Caco-2 (cell line): ENCODE measurements around the gene SH3TC2. TPM values are rescaled to one million over a fixed set of nuclear protein-coding genes. Genes with fewer than 3 reads are reported as not detected.
A peak's percentile ranks its signal among the peaks of the same experiment; 100 is the strongest.

Source experiments
- BruUV-seq: library from RNA; stranded (reverse); fragments of 400-500 nt; replicated peaks from 2 replicates; lab custom pipeline; 2021; lab: Mats Ljungman, UMichigan
- CTCF ChIA-PET: fragments of 300-600 bp; sonication (Branson Sonifier 250); formaldehyde crosslinking; loops from one replicate; lab custom pipeline; 2022; ENCODE audit warnings: antibody characterized with exemption; lab: Charles Lee
- POLR2A ChIA-PET: fragments of 300-600 bp; sonication (Branson Sonifier 250); formaldehyde crosslinking; loops from one replicate; lab custom pipeline; 2022; ENCODE audit warnings: antibody characterized with exemption; lab: Charles Lee
- DNase-seq, 2 experiments: peaks; one replicate each; pipeline versions ENCODE4 v3.0.0 to v3.0.0-alpha.2; 2020 to 2022
- H3K27me3 ChIP-seq: replicated peaks from 2 replicates; pipeline ENCODE4 v1.6.0; 2011; ENCODE audit warnings: low read length; ENCODE audit not compliant: control insufficient read depth, insufficient read depth
- H3K36me3 ChIP-seq: 2 replicates; pipeline ENCODE4 v1.5.1; 2011; ENCODE audit warnings: low read length; ENCODE audit not compliant: control insufficient read depth, insufficient read depth
- H3K4me1 ChIP-seq: fragments of 250-450 bp; sonication (Bioruptor Pico); 2 replicates; pipeline ENCODE4 v1.5.1; 2020; ENCODE audit warnings: mild to moderate bottlenecking
- H3K4me3 ChIP-seq: 2 replicates; pipeline ENCODE4 v1.5.1; 2011; ENCODE audit warnings: low read depth, mild to moderate bottlenecking, control low read depth, low read length
- H3K9me3 ChIP-seq: fragments of 250-450 bp; sonication (Bioruptor Pico); 2 replicates; pipeline ENCODE4 v1.5.1; 2020; ENCODE audit warnings: mild to moderate bottlenecking, moderate library complexity
- H3K27ac Mint-ChIP-seq: one replicate; pipeline ENCODE4 v1.8.0; 2022; ENCODE audit warnings: mixed read lengths; ENCODE audit not compliant: unreplicated experiment
- H3K27me3 Mint-ChIP-seq: one replicate; pipeline ENCODE4 v1.8.0; 2022; ENCODE audit warnings: mixed read lengths; ENCODE audit not compliant: insufficient read depth, unreplicated experiment
- H3K36me3 Mint-ChIP-seq: one replicate; pipeline ENCODE4 v1.8.0; 2022; ENCODE audit warnings: mild to moderate bottlenecking, mixed read lengths; ENCODE audit not compliant: insufficient read depth, unreplicated experiment
- H3K4me1 Mint-ChIP-seq: one replicate; pipeline ENCODE4 v1.8.0; 2022; ENCODE audit warnings: low read depth, mixed read lengths; ENCODE audit not compliant: unreplicated experiment
- H3K4me3 Mint-ChIP-seq: one replicate; pipeline ENCODE4 v1.8.0; 2022; ENCODE audit warnings: mild to moderate bottlenecking, moderate library complexity, mixed read lengths; ENCODE audit not compliant: unreplicated experiment
- H3K9me3 Mint-ChIP-seq: one replicate; pipeline ENCODE4 v1.8.0; 2022; ENCODE audit warnings: mixed read lengths; ENCODE audit not compliant: unreplicated experiment
- CTCF ChIP-seq, 2 experiments: fragments of 200-600 bp in 1 of 2; IDR thresholded peaks; 1 replicate in 1 of 2; 2 replicates in 1 of 2; pipeline versions ENCODE4 v1.5.1 to v1.8.0; 2011 to 2022; ENCODE audit warnings: antibody characterized with exemption in 1 of 2, control low read depth in 1 of 2, inconsistent platforms in 1 of 2, low read depth in 1 of 2, low read length in 1 of 2, mild to moderate bottlenecking in 1 of 2, moderate library complexity in 1 of 2; ENCODE audit not compliant: insufficient read depth in 1 of 2, severe bottlenecking in 1 of 2, unreplicated experiment in 1 of 2
- intact Hi-C: fragments of 100-400 bp; cut with micrococcal nuclease; formaldehyde crosslinking; loops from one replicate; pipeline ENCODE4 v1.10.0; 2022; ENCODE audit not compliant: unreplicated experiment
- total RNA-seq: library from RNA; stranded (reverse); gene quantifications from 2 replicates; pipeline ENCODE4 v1.2.3, GENCODE V29; 2022

The SH3TC2 gene
- total RNA-seq, 1 experiment from 2014 or later: 5.8 TPM

GRCh38 chr5:149061341-149061740 is 1.5 kb downstream of the SH3TC2 start:
- intact Hi-C loops: no loop called here
- Mint-ChIP-seq H3K27ac (peak overlapping the region; percentile 39), H3K9me3 (peaks cover 24% of the 10 kb centered on the region), H3K4me3 (no peak overlapping the region), H3K4me1 (peaks cover 40% of the 10 kb centered on the region), H3K36me3 (peaks cover 7% of the 10 kb centered on the region), H3K27me3 (no peaks in the 10 kb centered on the region)
- no TSS peak for BruUV-seq
- POLR2A ChIA-PET: no interaction called here
- no peak for TF ChIP-seq CTCF (IDR thresholded peaks at IDR 0.05; ENCODE audit: insufficient read depth in 1 of 2, low read depth in 1 of 2, low read length in 1 of 2, severe bottlenecking in 1 of 2, unreplicated experiment in 1 of 2)
- Histone ChIP-seq H3K36me3 (no peaks in the 10 kb centered on the region), H3K4me1 (peaks cover 37% of the 10 kb centered on the region), H3K9me3 (no peaks in the 10 kb centered on the region), H3K4me3 (no peak overlapping the region), H3K27me3 (no peaks in the 10 kb centered on the region)
- no peak for DNase-seq
- CTCF ChIA-PET: no interaction called here

DNA sequence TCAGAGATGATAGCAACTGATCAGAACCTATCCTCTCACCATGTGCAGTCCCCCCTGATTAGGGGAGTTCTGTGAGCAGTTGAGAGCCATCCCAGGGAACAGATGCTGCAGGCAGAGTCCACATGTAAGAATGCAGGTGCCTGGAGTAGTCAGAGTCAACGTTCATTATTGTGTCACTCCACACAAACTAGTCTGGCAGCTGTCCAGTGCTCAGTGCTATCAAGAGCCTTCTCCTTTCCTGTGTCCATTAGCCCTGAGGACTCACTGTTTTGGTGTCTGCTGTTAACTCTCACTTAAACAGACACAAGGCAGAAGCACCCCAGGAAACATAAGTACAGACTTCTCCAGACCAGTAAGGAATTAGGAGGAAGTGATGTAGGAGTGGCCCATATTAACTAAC is 2.5 kb downstream of the SH3TC2 start:
- POLR2A ChIA-PET: no interaction called here
- peak in 1 of 2 experiments; percentile 27 for DNase-seq
- no peak for TF ChIP-seq CTCF (IDR thresholded peaks at IDR 0.05; ENCODE audit: insufficient read depth in 1 of 2, low read depth in 1 of 2, low read length in 1 of 2, severe bottlenecking in 1 of 2, unreplicated experiment in 1 of 2)
- H3K36me3 ChIP-seq: no peaks in the 10 kb centered on the region
- H3K4me3 Mint-ChIP-seq: no peak overlapping the region
- no TSS peak for BruUV-seq
- no peak overlapping the region for H3K27ac Mint-ChIP-seq
- H3K9me3 Mint-ChIP-seq: peaks cover 15% of the 10 kb centered on the region
- CTCF ChIA-PET: no interaction called here
- H3K4me3 ChIP-seq: no peak overlapping the region
- intact Hi-C loops: no loop called here
- no peaks in the 10 kb centered on the region for H3K27me3 ChIP-seq
- no peaks in the 10 kb centered on the region for H3K27me3 Mint-ChIP-seq
- H3K4me1 ChIP-seq: peaks cover 37% of the 10 kb centered on the region
- peaks cover 7% of the 10 kb centered on the region for H3K36me3 Mint-ChIP-seq
- H3K4me1 Mint-ChIP-seq: peaks cover 37% of the 10 kb centered on the region
- no peaks in the 10 kb centered on the region for H3K9me3 ChIP-seq

DNA sequence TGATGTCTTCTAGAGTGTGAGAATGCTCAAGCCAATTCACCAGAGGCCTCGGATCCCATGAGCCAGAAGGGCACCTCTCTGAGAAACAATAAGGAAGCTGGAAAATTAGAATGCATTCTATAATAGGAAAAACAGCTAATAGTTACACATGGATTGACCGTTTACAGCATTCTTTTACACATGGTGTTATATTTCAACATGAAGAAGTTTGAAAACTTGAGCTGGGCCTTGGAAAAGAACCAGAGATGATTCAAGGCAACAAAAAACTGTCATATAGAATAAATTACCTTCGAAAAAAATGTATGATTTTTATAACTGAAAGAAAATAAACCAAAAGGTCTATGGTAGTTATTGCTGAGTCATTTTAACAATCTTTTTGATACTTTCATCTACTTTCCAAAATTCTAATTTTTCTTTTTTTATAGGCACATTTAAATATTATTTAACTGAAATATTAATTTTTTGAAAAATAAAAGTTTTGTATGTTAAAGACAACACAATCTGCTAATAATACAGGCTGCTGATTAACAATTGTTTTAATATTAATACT is 6.2 kb downstream of the SH3TC2 start:
- no peak overlapping the region for H3K27ac Mint-ChIP-seq
- no peaks in the 10 kb centered on the region for H3K27me3 Mint-ChIP-seq
- H3K36me3 Mint-ChIP-seq: peaks cover 12% of the 10 kb centered on the region
- Histone ChIP-seq H3K4me3 (no peak overlapping the region), H3K27me3 (no peaks in the 10 kb centered on the region), H3K36me3 (no peaks in the 10 kb centered on the region), H3K4me1 (peaks cover 12% of the 10 kb centered on the region), H3K9me3 (no peaks in the 10 kb centered on the region)
- intact Hi-C loops: no loop called here
- DNase-seq: no peak
- POLR2A ChIA-PET: no interaction called here
- CTCF ChIA-PET: no interaction called here
- H3K9me3 Mint-ChIP-seq: peaks cover 11% of the 10 kb centered on the region
- TF ChIP-seq CTCF (IDR thresholded peaks at IDR 0.05; ENCODE audit: insufficient read depth in 1 of 2, low read depth in 1 of 2, low read length in 1 of 2, severe bottlenecking in 1 of 2, unreplicated experiment in 1 of 2): no peak
- H3K4me1 Mint-ChIP-seq: peaks cover 11% of the 10 kb centered on the region
- no peak overlapping the region for H3K4me3 Mint-ChIP-seq
- BruUV-seq: no TSS peak
